LHCN-M2 (cell line): ENCODE results near the gene BEND6. TPM values are rescaled to one million over a fixed set of nuclear protein-coding genes. Genes with fewer than 3 reads are reported as not detected.

Experiments
- DNase-seq: peaks from one replicate; pipeline ENCODE4 v3.0.0-alpha.2; 2012; ENCODE audit warnings: low read depth
- polyA plus RNA-seq: library from polyadenylated mRNA; unstranded; fragments of >200 nt; gene quantifications from one replicate; pipeline ENCODE4 v1.2.1, GENCODE V29; 2012; ENCODE audit warnings: missing spikeins
- total RNA-seq: library from RNA; depleted of rRNA; stranded (reverse); fragments of >200 nt; gene quantifications from 2 replicates; pipeline ENCODE4 v1.2.3, GENCODE V29; 2014; rRNA removed

BEND6 gene, protein sequence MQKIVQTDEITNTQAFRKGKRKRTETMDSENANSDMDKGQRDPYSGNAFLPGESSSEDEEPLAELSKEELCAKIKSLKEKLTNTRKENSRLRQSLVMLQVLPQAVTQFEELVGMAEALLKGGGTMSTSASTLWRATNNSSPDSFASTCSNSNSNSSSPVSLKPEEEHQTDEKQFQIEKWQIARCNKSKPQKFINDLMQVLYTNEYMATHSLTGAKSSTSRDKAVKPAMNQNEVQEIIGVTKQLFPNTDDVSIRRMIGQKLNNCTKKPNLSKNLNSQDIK
- total RNA-seq = 8.7 and 14.1 TPM in 2 replicates
- 6.2 TPM for polyA plus RNA-seq

DNA sequence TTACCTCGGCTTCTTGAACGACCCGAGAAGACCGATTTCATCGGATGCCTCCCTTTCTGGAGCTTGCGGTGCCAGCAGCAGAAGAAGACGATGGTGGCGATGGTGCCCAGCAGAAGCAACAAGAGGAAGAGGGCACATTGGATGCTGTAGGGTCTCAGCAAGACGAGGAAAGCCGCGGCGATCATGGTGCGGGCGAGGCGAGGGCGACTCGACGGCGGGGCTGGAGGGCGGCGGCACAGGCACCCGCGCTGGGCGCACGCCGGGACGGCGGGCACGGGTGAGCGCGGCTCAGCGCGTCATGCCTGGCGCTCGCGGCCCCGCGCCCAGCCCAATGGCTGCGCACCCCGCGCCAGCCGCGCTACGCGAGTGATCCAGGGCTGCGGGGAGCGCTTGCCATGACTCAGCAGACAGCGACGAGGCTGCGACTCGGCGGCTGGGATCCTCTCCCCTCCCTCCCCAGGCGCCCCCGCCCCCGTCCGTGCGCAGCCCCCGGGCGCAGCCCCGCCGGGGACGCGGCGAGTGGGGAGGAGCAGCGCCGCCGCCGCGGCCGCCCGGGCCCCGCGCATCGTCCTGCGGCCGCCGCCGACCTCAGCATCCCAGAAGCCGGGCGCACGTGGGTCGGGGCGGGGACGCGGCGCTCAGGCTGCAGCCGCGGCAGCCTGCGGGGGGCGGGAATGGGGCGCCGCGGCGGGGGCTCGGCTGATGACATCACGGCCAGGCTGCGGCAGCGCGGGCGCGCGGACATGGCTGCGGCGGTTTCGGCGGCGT lies at the start of gene BEND6:
BEND6 (plus strand) TSS at position 705 of the 768 bp plus-strand sequence. CDS start 26,704 bp downstream, outside the sequence.
- DNase-seq = peak; percentile 78

DNA sequence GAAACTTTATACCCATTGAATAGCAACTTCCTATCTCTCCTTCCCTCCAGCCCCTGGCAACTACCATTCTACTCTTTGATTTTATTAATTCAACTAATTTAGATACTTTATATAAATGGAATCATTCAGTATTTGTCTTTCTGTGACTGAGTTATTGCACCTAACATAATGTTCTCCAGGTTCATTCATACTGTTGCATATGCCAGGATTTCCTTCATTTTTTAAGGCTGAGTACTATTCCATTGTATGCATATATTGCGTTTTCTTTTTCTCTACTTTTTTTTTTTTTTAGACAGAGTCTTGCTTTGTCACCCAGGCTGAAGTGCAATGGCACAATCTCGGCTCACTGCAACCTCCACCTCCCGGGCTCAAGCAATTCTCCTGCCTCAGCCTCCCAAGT lies 49.5 kb upstream of the BEND6 start:
- DNase-seq = no peak

DNA sequence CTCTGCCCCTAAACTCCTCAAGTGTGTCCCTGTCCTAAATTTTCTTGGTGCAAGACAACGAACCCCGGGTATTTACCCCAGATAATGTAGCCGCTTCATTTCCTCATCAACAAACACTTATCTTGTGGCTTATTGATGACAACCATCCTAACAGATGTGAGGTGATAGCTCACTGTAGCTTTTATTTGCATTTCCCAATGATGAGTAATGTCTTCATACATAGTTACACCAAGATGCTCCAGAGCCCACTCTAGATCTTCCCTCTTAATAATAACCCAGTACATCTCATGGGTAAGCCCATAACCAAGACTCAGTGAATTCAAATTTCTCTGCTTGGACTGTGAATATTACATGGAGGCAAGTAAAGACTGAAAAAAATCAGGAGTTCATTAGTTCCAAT lies 48.2 kb upstream of the BEND6 start:
- peak; percentile 68 for DNase-seq

DNA sequence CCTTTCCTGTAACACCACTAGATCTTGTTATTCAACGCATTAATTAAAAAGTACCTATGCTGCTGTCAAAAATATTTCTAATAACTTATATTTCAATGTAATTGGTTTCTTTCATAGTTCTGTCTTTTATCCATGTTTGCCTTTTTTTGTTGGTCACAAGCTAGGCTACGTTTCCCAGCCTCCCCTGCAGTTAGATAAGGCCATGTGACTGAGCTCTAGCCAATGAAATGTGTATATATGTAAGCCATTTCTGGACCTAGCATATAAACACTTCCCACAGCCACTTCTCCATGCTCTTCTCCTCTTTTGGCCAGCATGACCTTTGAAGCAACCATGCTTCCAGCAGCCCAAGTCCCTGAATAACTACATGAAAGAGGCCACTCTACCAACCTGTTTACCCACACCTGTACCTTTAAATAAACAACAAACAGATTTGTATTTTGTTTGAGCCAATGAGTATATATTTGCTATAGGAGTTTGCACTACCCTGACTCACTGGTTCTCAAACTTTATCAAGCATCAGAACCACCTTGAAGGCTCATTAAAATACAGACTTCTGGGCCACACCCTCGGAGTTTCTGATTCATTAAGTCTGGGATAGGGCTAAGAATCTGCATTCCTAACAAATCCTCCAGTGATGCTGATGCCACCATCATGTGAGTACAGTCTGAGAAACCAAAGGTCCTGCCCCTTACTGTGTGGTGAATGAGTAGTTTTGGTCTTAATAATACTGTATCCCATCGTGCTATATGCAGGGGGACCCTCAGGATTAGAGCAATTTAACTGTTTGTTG lies 45.6 kb upstream of the BEND6 start:
- DNase-seq = peak; percentile 80

DNA sequence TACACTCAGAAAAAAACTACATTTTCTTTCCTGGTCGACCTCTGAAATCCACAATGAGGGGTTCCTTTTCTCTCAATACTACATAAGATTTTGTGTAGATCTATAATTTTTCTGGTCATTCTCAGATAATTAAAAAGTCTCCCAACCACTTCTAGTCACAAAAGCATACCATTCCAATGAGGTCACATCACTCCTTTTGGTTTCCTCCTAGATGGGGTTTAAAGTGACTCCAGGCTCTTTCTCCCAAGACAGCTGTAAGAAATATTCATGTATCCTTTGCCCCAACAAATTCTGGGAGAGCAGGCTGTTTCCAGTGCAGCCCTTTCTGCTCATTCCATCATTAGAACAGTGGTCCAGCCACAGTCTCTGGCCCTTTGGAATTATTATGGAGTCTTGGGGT lies 43.1 kb upstream of the BEND6 start:
- peak; percentile 90 for DNase-seq

DNA sequence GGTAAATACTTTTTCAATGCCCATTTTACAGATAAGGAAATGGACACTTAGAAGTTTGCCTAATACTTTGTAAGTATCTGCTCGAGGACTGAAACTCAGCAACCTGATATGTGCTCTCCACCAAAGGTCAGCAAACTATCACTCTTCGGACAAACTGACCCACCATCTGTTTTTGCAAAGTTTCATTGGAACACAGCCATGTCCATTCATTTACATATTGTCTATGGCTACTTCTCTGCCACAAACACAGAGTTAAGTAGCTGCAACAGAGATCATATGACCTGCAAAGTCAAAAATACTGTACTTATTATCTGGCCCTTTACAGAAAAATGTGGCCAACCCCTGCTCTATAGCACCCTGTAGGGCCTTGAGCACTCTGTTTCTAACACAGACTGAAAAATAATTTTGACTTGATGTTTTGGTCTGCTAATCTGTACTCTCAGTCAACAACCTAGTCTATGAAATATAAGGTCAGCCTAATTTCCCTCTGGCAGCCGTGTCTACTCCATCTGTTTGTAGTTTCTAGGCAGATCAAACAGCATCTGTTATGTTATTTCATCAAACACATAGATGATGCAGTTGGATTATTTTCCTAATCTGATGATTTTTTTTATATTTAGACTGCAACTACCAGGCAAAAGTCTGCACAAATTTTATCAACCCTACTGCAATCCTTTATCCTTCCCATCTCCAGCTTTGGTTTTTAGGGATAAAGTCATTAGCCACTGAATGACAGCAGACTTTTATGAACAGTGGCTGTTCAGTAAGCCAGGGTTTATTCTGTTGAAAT lies 41.4 kb upstream of the BEND6 start:
- peak; percentile 75 for DNase-seq

DNA sequence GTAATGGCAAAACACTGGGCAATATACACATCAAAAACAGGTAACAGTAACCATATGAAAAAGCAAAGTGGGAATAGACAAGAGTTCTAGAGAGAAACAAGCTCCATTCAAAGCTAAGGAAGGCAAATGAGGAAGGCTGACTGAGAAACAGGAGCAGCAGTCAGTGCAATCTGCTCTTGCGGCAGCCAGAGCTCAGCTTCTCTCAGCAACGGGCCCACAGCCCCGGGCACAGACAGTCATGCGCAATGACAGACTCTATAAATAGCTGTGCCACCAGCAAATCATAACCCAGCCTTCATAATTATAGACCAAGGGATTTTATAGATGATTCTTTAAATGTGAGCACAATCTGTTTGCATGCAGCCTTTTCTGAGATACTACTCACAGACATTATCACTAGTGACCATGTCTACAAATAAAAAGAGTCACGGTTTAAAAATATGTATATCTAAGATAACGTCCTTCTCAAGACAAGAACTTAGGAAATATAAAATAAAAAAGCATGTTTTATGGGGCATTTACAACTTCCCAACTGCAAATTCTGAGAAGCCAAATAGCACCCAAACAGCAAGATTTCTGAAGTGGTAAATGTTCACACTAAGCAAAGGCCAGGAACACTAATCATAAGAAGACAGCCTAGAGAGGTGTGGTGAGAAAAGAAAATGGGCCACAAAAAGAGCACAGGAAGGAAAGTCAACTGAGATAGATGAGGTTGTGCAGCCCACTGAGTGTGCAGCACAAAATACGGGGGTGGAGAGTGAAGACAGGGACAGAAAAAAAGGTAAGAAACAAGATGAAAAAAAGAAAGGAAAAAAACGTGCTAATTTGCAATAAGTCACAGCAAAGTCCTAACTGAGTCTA lies 39.9 kb upstream of the BEND6 start:
- no peak for DNase-seq

DNA sequence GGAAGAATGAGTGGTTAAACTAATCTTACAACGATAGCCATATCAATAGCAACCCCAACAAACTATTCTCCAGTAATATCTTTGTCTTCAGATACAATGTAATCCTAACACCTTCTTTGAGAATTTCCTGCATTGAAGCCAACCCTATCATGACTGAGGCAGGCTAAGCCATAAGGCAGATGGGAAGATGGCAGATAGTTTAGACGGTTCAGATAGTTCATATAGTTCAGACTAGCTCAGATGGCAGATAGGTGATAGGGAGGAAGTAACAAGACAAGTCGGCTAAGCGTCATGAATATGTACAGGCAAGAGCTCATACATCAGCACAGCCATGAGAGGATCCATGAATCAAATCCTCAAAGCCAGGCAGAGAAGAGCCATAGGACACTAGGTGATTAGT lies 39.1 kb upstream of the BEND6 start:
- DNase-seq = no peak

DNA sequence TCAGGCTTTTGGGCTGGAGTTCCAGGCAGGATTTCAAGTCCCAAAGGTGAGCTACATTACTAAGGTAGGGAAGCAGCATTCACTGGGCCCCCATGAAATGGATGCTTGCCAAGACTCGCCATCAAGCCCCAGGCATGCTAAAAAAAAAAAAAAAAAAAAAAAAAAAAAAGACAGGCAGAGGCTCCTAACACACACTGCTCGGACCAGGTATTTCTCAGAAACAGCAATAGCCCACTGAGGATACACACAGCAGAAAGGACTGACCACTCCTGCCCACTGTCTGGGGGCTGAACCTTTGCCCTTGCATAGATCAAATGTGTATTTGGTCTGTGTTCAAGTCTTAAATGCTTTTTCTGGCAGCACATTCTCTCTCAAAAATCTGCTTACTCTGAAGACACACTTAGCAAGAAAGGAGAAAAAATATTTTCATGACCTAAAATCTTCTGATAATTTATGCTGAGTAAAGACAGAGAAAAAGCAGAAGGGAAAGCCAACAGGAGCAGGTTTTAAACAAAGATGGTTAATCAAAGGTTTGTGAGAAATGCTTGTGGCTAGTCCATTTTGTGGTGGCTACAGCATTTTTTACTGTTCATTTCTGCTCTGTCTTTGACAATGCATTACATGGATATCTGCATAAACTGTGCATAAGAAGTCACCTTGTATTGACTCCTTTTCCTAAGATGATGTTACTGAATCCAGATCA lies 37.9 kb upstream of the BEND6 start:
- DNase-seq = no peak

DNA sequence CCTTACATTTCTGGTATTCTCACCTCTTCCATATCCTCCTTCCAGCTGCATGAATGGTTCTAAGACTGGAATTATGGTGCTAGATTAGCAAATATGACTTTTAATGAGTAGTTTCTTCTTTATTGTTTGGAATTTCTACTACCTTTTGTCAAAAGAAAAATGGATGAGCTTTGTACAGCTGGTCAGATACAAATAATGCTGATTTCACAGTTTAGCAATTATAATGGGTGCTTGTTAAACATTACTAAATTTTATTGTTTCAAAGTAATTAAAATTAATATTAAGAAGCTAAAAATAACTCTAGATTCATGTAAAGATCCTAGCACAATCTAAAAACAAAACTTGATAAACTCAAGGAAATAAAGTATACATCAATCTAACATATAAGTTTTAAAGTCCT lies 32.3 kb upstream of the BEND6 start:
- no peak for DNase-seq

DNA sequence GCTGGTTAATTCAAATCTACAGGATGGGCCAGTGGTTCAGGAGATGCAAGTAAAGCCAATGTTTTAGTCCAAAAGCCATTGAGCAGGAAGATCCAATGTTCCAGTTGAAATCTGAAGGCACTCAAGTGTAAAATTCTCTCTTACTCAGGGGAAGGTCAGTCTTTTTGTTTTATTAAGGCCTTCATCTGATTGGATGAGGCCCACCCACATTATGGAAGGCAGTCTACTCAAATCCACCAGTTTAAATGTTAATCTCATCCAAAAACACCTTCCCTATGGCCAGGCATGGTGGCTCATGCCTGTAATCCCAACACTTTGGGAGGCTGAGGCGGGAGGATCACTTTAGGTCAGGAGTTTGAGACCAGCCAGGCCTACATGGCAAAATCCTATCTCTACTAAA lies 31.3 kb upstream of the BEND6 start:
- DNase-seq = no peak

DNA sequence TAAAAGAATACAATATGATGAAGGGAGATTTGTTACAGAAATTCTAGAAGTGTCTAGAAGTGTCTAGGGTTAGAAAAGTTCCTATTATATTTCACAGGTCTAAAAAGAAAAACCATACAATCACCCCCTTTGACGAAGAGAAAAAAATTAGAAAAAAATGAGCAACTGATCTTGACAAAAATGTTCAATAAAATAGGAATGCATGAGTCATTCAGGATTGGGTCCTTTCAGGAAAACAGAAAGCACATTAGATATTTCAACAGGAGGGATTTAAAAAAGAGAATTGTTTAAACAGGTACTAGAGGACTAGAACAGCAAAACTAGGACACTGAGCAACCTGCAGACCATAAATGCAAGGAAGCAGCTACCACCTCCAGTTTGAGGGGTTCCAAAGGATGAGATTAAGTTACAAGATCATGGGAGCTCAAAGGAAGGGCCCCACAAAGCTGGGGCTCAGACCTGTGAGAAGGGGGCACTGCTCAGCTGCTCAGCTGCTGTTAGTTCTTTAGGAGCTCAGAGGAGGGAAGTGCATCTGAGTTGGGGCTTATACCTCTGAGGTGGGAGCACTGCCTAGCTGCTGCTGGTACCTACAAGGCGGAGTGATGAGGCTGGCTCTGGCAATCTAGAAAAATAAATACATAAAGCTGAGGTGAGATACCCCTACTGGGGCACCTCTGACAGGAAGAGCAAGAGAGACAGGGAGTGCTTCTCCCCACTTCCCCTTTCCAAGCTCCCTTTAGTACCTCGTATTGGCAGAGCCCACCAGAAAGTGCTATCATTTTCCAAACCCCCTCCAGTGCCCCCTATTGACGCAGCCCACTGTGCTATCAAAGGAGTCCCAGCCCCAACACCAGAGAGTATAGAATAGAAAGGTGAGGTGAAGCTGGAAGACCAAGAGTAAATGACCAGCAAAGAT lies 27.1 kb upstream of the BEND6 start:
- no peak for DNase-seq

DNA sequence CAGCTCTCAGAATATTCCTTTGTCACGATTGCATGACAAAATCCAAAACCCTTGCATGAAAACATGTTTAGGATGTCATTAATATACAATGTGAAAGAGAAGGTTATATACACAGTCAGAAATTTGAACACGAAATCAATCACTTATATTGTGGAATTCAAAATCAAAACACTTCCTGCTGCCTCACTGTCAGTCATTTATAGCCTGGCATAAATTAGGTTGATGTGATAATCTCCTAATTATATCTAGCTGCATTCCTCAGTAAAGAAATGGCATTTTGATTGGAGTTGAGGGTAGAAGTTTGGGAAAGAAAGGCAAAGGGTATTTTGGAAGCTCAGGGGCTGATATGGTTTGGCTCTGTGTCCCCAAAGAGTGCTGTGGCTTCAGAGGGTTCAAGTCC lies 24.1 kb upstream of the BEND6 start:
- no peak for DNase-seq

DNA sequence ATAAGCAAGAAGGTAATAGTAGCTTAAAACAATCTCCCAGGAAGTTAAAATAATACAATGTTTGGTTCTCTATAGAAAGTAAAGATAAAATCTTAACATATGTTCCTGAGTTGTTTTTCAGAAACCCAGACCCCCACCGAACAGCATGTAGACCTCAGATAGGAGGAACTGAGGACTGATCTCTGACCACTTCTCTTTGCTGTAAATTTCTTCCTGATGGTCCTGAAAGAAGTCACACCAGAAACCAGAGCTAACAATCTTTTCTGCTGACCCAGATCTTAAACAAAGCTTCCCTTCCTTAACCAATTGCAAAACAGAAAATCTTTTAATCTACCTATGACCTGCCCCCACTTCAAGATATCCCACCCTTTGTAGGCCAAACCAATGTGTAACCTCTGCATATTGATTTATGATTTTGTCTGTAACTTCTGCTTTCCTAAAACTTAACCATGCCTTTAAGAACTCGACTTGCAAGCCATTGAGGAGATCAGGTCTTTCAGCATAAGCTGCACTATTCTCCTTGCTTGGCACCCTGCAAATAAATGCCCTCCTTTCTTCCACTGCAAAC lies 21.9 kb upstream of the BEND6 start:
- DNase-seq = no peak

DNA sequence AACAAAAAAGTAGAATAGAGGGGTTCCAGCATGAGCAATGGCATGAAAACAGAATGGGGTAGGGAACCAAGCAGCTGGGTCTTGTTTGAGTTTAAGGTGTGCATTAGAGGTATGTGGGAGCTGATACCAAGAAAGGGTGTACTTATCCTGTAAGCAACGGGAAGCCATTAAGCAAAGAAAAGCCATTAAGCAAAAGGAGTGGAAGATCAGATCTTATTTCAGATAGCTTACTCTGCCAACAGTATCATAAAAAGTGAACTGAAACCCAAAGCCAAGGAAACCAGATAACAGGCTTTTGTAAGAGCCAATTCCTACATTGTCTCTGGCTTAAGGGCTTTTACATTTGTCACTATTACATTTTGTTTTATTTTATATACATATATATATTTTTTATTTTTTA lies 21.3 kb upstream of the BEND6 start:
- no peak for DNase-seq

DNA sequence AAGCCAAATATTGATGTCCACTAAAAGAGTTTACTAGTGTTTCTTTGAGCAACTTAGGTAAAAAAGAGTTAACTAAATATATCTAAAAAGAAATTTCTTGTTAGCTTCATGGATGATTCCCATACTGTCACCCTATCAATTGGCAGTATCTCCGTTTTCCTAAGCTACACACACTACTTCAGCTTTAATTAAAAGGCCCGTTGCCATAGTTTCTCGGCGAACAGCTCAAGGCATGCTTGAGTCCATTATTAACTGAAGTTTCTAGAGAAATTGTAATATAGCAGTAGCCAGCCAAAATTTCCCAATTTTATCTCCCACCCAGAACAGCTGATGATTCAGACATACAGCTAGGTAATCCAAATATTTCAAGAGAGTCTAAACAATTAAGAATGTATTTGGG lies 20.0 kb upstream of the BEND6 start:
- DNase-seq = no peak

DNA sequence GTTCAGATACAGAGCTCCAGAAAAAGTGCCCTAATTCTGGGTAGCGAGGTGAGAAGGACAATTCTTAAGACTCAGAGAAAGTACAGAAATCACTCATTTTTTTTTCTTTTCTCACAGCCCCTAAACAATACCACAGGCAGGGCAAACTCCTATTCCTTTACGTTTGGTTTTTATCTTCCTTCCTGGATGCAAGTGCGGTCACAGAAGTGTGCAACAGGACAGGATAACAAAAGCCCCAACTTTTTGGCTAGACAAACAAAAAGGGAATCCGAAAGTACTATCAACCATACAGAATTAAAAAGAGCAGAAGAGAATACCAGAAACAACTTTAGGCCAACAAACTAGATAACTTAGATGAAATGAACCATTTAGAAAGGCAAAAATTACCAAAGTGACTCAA lies 18.4 kb upstream of the BEND6 start:
- DNase-seq = no peak

DNA sequence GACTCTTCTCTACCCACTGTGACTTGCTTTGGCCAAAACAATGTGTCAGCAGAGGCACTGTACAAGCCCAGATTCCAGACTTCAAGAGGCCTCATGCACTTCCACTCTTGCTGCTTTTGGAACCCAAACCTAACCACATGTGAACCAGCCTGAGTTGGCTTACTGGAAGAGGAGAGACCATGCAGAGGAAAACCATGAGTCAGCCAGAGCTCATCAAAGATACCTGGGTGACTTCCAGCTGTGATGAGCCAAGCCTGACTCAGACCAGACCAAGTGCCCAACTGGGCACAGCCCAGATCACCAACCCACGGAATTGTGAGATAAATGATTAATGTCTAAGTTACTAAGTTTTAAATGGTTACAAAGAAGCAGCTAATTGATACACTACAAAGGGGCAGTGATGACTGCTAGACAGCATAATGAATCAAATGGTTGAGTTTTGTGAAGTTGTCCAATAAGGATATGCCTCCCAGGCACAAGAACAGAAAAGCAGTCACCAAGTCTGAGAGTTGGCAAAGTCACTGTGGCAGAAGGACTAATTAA lies 16.2 kb upstream of the BEND6 start:
- peak; percentile 100 for DNase-seq
